GM18507 (cell line): ENCODE results near the gene THUMPD1.
A peak's percentile ranks its signal among the peaks of the same experiment; 100 is the strongest.
"Not testable (repeated sequence)": the region's sequence is repeated elsewhere in the genome, so short reads cannot be mapped to it uniquely, and the experiment has no call there.

Experiments used
- DNase-seq: peaks from one replicate; pipeline ENCODE4 v3.0.0; 2011; ENCODE audit warnings: low read depth; ENCODE audit not compliant: insufficient read length; ENCODE audit errors: extremely low spot score
- FAIRE-seq: peaks from 2 replicates; lab custom pipeline; 2011; peaks lifted over from hg19 to GRCh38; lab: Jason Lieb, UNC

The THUMPD1 gene, protein sequence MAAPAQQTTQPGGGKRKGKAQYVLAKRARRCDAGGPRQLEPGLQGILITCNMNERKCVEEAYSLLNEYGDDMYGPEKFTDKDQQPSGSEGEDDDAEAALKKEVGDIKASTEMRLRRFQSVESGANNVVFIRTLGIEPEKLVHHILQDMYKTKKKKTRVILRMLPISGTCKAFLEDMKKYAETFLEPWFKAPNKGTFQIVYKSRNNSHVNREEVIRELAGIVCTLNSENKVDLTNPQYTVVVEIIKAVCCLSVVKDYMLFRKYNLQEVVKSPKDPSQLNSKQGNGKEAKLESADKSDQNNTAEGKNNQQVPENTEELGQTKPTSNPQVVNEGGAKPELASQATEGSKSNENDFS

DNA sequence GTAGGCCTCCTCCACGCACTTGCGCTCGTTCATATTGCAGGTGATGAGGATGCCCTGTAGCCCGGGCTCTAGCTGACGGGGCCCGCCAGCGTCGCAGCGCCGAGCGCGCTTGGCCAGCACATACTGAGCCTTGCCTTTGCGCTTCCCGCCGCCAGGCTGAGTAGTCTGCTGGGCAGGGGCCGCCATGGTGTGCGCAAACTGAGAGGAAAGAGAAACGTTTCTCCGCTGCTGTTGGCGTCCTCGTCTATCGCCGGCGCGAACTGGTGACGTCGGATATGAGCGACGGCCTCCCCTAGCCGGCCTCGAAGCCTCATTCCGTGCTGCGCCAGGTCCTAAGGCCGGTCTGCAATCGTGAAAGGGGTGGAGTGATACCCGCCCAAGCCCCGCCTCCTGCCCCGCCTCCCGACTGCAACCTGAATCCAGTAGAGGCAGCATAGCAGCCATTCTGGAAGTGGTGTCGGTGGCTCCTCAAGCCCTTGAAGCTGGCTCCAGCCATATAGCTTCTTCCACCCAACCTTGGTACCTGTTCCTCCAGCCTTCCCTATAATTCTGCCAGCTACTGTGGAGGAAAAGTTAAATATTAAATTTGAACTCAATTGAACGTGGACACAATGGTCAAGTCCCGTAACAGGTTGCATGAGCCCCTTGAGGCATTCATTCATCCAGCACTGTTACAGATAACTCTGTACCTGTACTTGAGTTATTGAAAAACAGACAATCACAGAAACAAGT, at the start of gene THUMPD1:
Gene THUMPD1 (minus strand): TSS at position 265 of the 732 bp plus-strand sequence. CDS start 79 bp downstream, at position 186.
- FAIRE-seq (peak; percentile 92), DNase-seq (peak; percentile 92)

- no peak for DNase-seq
- FAIRE-seq: no peak
Observed at GRCh38 chr16:20789130-20789529, 47.5 kb upstream of the THUMPD1 start.

- no peak for FAIRE-seq
- no peak for DNase-seq
Observed at GRCh38 chr16:20784204-20784603, 42.6 kb upstream of the THUMPD1 start.

GRCh38 chr16:20782470-20782869, 40.9 kb upstream of the THUMPD1 start:
- DNase-seq (no peak), FAIRE-seq (no peak)

DNA sequence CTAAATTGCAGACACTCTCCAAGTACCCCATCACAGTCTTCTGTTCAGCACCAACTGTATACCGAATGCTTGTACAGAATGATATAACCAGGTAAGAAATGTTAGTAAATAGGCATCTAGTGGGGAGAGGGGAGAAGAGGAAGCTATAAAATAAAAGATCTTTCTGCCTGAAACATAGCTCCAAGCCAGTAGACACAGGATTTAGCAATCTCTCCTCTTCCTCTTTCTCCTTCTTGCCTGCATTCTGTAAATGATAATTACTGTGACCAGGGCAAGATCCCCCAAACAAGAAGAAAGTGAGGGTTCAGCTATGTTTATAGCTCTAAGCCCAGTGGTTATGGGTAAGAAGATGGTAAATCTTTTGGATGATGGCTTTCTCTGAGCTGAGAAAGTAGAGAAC, 40.1 kb upstream of the THUMPD1 start:
- FAIRE-seq (no peak), DNase-seq (no peak)

- peak; percentile 78 for FAIRE-seq
Observed at GRCh38 chr16:20774703-20775362, 33.2 kb upstream of the THUMPD1 start.

DNA sequence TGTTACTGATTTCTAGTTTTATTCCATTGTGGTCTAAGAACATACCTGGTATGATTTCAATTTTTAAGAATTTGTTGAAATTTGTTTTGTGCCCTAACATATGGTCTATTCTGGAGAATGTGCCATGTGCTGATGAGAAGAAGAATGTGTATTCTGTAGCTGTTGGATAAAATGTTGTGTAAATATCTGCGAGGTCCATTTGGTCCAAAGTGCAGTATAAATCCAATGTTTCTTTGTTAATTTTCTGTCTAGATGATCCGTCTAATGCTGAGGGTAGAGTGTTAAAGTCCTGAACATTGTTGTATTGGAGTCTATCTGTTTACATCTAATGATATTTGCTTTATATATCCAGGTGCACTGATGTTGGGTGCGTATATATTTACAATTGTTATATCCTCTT, 32.1 kb upstream of the THUMPD1 start:
- no peak for DNase-seq
- FAIRE-seq: peak; percentile 9

More at GRCh38 chr16:20774703-20775362, 33.2 kb upstream of the THUMPD1 start:
- DNase-seq: peak; percentile 30

- no peak for DNase-seq
- no peak for FAIRE-seq
Observed at GRCh38 chr16:20768818-20769217, 27.2 kb upstream of the THUMPD1 start.

DNA sequence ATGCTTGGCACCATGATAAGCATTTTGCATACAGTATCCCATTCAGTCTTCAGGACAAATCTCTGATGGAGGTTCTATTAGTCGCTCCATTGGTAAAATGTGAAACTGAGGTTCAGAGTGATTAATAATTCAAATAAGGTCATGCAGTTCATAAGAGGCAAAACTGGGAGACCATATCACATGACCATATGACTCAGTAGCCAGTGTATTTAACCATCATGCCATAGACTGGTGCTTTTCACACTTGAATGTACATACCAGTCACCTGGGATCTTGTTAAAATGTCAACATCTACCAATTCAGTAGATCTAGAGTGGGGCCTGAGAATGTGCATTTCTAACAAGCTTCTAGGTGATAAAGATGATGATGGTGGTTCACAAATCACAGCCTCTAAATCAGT, 26.5 kb upstream of the THUMPD1 start:
- FAIRE-seq: no peak
- no peak for DNase-seq

GRCh38 chr16:20767577-20767976, 26.0 kb upstream of the THUMPD1 start:
- FAIRE-seq (no peak), DNase-seq (no peak)

GRCh38 chr16:20766294-20766693, 24.7 kb upstream of the THUMPD1 start:
- no peak for DNase-seq
- no peak for FAIRE-seq

- no peak for FAIRE-seq
Observed at GRCh38 chr16:20765732-20766131, 24.1 kb upstream of the THUMPD1 start.

GRCh38 chr16:20764448-20764847, 22.8 kb upstream of the THUMPD1 start:
- not testable (repeated sequence) for FAIRE-seq, DNase-seq

More at GRCh38 chr16:20765732-20766131, 24.1 kb upstream of the THUMPD1 start:
- no peak for DNase-seq

DNA sequence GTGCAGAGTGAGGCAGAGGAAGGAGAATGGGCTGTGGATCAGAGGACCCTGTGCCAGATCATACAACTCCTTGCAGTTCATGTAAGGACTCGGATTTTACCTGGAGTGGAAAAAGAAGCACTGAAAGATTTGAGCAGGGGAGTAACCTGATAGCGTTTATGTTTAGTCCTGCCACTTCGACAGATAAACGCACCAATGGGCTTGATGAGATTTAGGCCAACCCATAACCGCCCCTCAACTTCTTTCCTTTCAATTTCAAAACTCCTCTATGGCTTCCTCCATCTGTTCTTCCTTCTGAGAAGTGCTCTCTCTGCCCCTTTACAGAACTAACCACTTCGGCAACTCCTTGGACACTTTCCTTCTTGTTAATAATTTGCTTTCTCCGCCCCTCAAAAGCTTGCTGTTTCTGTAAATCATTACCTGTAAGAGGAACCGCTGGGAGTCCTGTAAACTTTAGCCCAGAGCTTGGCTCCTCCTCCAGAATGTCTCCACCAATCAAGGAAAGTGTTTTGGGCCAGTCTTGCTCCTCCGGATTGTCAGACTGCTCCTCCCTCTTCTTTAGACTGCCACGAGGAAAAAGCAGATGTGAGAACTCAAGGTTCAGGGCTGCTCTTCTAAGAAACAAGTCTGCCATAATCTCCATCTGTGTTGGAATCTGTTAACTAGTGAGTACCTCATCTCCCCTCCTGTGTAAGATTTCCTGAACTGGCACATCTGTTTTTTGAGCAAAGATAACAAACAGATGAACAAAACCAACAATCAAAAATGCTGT, 22.0 kb upstream of the THUMPD1 start, which contains the start of gene ACSM3:
Gene ACSM3 (plus strand): TSS at position 554 of the 772 bp plus-strand sequence. CDS start 6,021 bp downstream, outside the sequence.
- FAIRE-seq (peak; percentile 100), DNase-seq (peak; percentile 73)

DNA sequence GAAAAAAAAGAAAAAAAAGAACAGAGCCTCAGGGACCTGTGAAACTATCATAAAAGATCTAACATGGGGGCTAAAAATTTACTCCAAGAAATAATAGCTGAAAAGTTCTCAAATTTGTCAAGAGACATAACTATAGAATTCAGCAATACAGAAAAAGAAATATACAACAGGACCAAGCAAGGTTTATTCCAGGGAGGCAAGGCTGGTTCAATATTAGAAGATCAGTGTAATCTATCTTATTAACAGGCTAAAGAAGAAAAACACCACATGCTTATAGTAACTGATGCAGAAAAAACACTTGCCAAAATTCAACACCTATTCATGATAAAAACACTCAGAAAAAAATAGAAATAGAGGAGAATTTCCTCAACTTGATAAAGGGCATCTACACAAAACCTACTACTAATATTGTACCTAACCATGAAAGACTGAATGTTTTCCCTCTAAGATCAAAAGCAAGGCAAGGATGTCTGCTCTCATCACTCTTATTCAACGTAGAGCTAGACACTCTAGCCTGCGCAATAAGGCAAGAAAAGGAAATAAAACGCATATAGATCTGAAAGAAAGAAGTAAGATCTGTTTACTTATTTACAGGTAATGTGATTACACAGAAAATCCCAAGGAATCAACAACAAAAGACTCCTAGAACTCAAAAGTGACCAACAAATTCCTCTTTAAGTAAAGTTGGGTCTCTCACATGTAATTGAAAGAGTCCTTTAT, 20.9 kb upstream of the THUMPD1 start:
- DNase-seq (no peak), FAIRE-seq (no peak)

- DNase-seq (no peak), FAIRE-seq (no peak)
Observed at GRCh38 chr16:20761175-20761574, 19.6 kb upstream of the THUMPD1 start.

DNA sequence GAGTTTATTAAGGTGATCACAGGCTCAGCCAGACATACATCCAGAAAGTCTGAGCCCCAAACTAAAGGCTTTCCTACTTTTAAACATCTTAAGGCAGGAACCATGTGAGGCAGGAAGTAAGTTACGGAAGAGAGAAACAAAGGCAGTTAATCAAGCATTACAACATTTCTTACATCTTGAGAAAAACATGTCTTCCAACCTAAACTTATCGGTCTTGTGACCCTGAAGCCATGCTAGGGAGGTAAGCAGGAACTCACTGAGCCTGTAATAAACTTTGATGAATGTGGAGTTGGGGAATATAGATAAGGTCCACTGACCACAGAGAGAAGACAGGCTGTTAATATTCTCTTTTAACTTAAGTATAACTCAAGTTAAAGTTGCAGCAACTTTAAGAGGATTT, 18.7 kb upstream of the THUMPD1 start:
- DNase-seq: no peak
- no peak for FAIRE-seq

GRCh38 chr16:20755799-20756198, 14.2 kb upstream of the THUMPD1 start:
- FAIRE-seq, DNase-seq: not testable (repeated sequence)

DNA sequence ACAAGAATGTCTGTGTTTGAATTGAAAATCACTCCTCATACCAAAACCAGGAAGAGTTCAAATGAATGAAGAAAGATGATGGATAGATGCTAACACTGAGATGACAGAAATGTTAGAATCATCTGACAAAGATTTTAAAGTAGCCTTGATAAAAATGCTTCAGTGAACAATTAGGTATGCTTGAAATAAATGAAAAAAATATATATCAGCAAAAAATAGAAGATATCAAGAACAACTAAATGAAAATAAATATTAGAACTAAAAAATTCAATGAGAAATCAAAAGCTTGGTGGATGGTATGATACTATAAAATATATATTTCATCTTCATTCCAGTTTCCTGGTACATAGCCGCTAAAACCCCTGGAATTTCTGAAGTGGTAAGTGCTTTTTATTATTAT, 13.6 kb upstream of the THUMPD1 start:
- FAIRE-seq: no peak
- DNase-seq: no peak
